Kidney (tissue), 14 donors: ENCODE measurements around the gene CRIP2. TPM values are rescaled to one million over a fixed set of nuclear protein-coding genes. Genes with fewer than 3 reads are reported as not detected.

Experiments used
- DNase-seq, 5 donors: peaks; one replicate each; pipeline ENCODE4 v3.0.0-alpha.2; 2013 to 2020
- FAIRE-seq: peaks from 2 replicates; lab custom pipeline; 2012; peaks lifted over from hg19 to GRCh38; lab: Jason Lieb, UNC
- H3K27ac ChIP-seq, 2 donors: one replicate each; pipeline ENCODE4 v1.7.0; 2013; ENCODE audit warnings: low read depth in 2 of 2, low read length in 2 of 2, inconsistent platforms in 1 of 2
- H3K27me3 ChIP-seq: one replicate; pipeline ENCODE4 v1.7.1; 2013; ENCODE audit warnings: low read length, inconsistent platforms; ENCODE audit not compliant: control insufficient read depth, insufficient read depth
- H3K36me3 ChIP-seq, 3 donors: one replicate each; pipeline versions ENCODE4 v1.7.0 to v1.7.1; 2013; ENCODE audit warnings: low read length in 3 of 3, control low read depth in 1 of 3, inconsistent platforms in 1 of 3; ENCODE audit not compliant: insufficient read depth in 3 of 3, control insufficient read depth in 2 of 3
- H3K4me1 ChIP-seq, 3 donors: one replicate each; pipeline versions ENCODE4 v1.7.0 to v1.7.1; 2013; ENCODE audit warnings: low read length in 3 of 3, inconsistent platforms in 1 of 3, low read depth in 1 of 3; ENCODE audit not compliant: control insufficient read depth in 2 of 3, insufficient read depth in 2 of 3
- H3K4me3 ChIP-seq, 3 donors: one replicate each; pipeline versions ENCODE4 v1.7.0 to v1.8.1; 2013; ENCODE audit warnings: low read length in 3 of 3, control low read depth in 1 of 3, inconsistent platforms in 1 of 3
- H3K9ac ChIP-seq, 3 donors: one replicate each; pipeline versions ENCODE4 v1.7.0 to v1.7.1; 2013; ENCODE audit warnings: low read length in 3 of 3, control low read depth in 1 of 3, inconsistent platforms in 1 of 3
- H3K9me3 ChIP-seq, 3 donors: one replicate each; pipeline versions ENCODE4 v1.7.0 to v1.7.1; 2013; ENCODE audit warnings: low read length in 3 of 3, control low read depth in 1 of 3, inconsistent platforms in 1 of 3; ENCODE audit not compliant: control insufficient read depth in 2 of 3, insufficient read depth in 1 of 3
- intact Hi-C: fragments of 100-400 bp; cut with DNase I; formaldehyde crosslinking; loops from one replicate; pipeline ENCODE4 v1.11.1; 2022
- polyA plus RNA-seq: library from polyadenylated mRNA; stranded (reverse); fragments of 350-450 nt; fragmentation: Illumina TruSeq; extraction: RNeasy Lipid Tissue Mini Kit (QIAGEN cat#74804); gene quantifications from one replicate; pipeline ENCODE4 v1.2.3, GENCODE V29; 2014; ENCODE audit warnings: low read depth, low replicate concordance; ENCODE audit not compliant: insufficient read depth
- total RNA-seq: library from RNA; stranded (reverse); fragmentation: NEBNext Ultra II Directional; extraction: Animal tissue kit (Norgen Biotek cat#: 25700); gene quantifications from one replicate; pipeline ENCODE4 v1.2.1, GENCODE V29; 2021
- TF ChIP-seq, protein P1 (sequence below): IDR thresholded peaks from 3 replicates; pipeline ENCODE4 v1.5.1; 2012; ENCODE audit warnings: mild to moderate bottlenecking, moderate library complexity, borderline replicate concordance; ENCODE audit not compliant: insufficient read depth; ENCODE audit errors: extremely low read depth
- donor health status: control.
- donor health status: control.
- donor health status: control.
- donor health status: control.
- donor health status: control.
- donor health status: DM: yes; HTN: yes; CAD: no.
- donor health status: Normal renal cell carcinoma (clear cell type).

CRIP2 gene
- total and polyA plus RNA-seq, 2 donors from 2014 or later: 338 to 357 TPM

- no peak for FAIRE-seq
- DNase-seq: no peak
- H3K36me3 ChIP-seq: peaks cover 0 to 4% (median 0%) of the 10 kb centered on the region in 3 donors
- intact Hi-C loops: no loop called here
- H3K9me3 ChIP-seq: peaks cover 0 to 3% (median 0%) of the 10 kb centered on the region in 3 donors
- H3K9ac ChIP-seq: no peak overlapping the region
- no peak overlapping the region for H3K27ac ChIP-seq
- H3K4me3 ChIP-seq: no peak overlapping the region
- TF ChIP-seq, protein P1, sequence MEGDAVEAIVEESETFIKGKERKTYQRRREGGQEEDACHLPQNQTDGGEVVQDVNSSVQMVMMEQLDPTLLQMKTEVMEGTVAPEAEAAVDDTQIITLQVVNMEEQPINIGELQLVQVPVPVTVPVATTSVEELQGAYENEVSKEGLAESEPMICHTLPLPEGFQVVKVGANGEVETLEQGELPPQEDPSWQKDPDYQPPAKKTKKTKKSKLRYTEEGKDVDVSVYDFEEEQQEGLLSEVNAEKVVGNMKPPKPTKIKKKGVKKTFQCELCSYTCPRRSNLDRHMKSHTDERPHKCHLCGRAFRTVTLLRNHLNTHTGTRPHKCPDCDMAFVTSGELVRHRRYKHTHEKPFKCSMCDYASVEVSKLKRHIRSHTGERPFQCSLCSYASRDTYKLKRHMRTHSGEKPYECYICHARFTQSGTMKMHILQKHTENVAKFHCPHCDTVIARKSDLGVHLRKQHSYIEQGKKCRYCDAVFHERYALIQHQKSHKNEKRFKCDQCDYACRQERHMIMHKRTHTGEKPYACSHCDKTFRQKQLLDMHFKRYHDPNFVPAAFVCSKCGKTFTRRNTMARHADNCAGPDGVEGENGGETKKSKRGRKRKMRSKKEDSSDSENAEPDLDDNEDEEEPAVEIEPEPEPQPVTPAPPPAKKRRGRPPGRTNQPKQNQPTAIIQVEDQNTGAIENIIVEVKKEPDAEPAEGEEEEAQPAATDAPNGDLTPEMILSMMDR: no peak
- H3K4me1 ChIP-seq: peaks cover 0 to 2% (median 0%) of the 10 kb centered on the region in 3 donors
- H3K27me3 ChIP-seq: no peaks in the 10 kb centered on the region
Observed at GRCh38 chr14:105426416-105427130, 48.0 kb upstream of the CRIP2 start.

DNA sequence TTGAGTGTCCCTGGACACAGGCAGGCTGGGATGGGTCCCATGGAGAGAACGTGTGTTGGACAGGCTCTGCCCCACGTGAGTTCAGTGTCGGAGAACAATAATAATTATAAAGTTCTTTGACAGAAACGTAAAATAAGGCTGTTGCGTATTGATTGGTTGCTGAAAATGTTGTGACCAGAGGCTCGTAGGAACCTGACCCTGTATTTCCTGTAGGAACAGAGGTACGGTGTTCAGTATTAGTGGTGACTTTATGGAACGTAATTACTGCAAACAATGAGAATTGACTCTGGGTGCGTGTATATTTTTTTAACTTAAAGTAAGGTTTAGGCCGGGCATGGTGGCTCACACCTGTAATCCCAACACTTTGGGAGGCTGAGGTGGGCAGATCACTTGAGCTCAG, 47.2 kb upstream of the CRIP2 start:
- Histone ChIP-seq H3K9me3 (peaks cover 0 to 3% (median 0%) of the 10 kb centered on the region in 3 donors), H3K27me3 (no peaks in the 10 kb centered on the region), H3K36me3 (peaks cover 0 to 4% (median 0%) of the 10 kb centered on the region in 3 donors), H3K27ac (no peak overlapping the region), H3K4me3 (no peak overlapping the region), H3K4me1 (peaks cover 0 to 2% (median 0%) of the 10 kb centered on the region in 3 donors), H3K9ac (no peak overlapping the region)
- TF ChIP-seq, protein P1: no peak
- intact Hi-C loops: no loop called here
- DNase-seq: no peak
- FAIRE-seq: no peak

- DNase-seq: no peak
- Histone ChIP-seq H3K4me1 (peaks cover 0 to 2% (median 0%) of the 10 kb centered on the region in 3 donors), H3K36me3 (peaks cover 0 to 4% (median 0%) of the 10 kb centered on the region in 3 donors), H3K9me3 (peaks cover 0 to 3% (median 0%) of the 10 kb centered on the region in 3 donors), H3K9ac (no peak overlapping the region), H3K27ac (no peak overlapping the region), H3K4me3 (no peak overlapping the region), H3K27me3 (no peaks in the 10 kb centered on the region)
- no peak for FAIRE-seq
- TF ChIP-seq, protein P1: no peak
- intact Hi-C loops: no loop called here
Observed at GRCh38 chr14:105427936-105428485, 46.6 kb upstream of the CRIP2 start.
